ENCODE results near the gene ITSN2.
A peak's percentile ranks its signal among the peaks of the same experiment; 100 is the strongest.
"Not testable (repeated sequence)": the region's sequence is repeated elsewhere in the genome, so short reads cannot be mapped to it uniquely, and the experiment has no call there.

Gene ITSN2

GRCh38 chr2:24360050-24360962, at the start of gene ITSN2:
Gene ITSN2, minus strand, starts transcription at chr2:24360536. Its CDS starts 32,454 bp downstream, at chr2:24328082.
- peak; percentile 75 for DNase-seq

GRCh38 chr2:24409171-24409570, 48.8 kb upstream of the ITSN2 start:
- no peak for DNase-seq

- DNase-seq, result not testable (repeated sequence)
These were observed 48.4 kb upstream of the ITSN2 start for GRCh38 chr2:24408704-24409103.

- peak; percentile 43 for DNase-seq
These were observed 44.2 kb upstream of the ITSN2 start for GRCh38 chr2:24404491-24404921.

- no peak for DNase-seq
These were observed 43.5 kb upstream of the ITSN2 start for GRCh38 chr2:24403832-24404212.

- no peak for DNase-seq
These were observed 43.0 kb upstream of the ITSN2 start for GRCh38 chr2:24403168-24403831.

- no peak for DNase-seq
These were observed 42.1 kb upstream of the ITSN2 start for GRCh38 chr2:24402242-24403097.

- no peak for DNase-seq
These were observed 40.0 kb upstream of the ITSN2 start for GRCh38 chr2:24400207-24400907.

- no peak for DNase-seq
These were observed 39.3 kb upstream of the ITSN2 start for GRCh38 chr2:24399434-24400206.

- DNase-seq, result no peak
These were observed 34.7 kb upstream of the ITSN2 start for GRCh38 chr2:24394998-24395397.

- no peak for DNase-seq
These were observed 32.3 kb upstream of the ITSN2 start for GRCh38 chr2:24392542-24393059.

GRCh38 chr2:24385366-24385765, 25.0 kb upstream of the ITSN2 start:
- no peak for DNase-seq

- peak; percentile 57 for DNase-seq
These were observed 22.2 kb upstream of the ITSN2 start for GRCh38 chr2:24382363-24383073.

GRCh38 chr2:24380820-24381219, 20.5 kb upstream of the ITSN2 start:
- no peak for DNase-seq

- DNase-seq, result no peak
These were observed 15.2 kb upstream of the ITSN2 start for GRCh38 chr2:24375349-24376087.

- no peak for DNase-seq
These were observed 14.0 kb upstream of the ITSN2 start for GRCh38 chr2:24374301-24374700.

GRCh38 chr2:24372033-24372432, 11.7 kb upstream of the ITSN2 start:
- DNase-seq, result no peak

GRCh38 chr2:24365826-24366225, 5.5 kb upstream of the ITSN2 start:
- DNase-seq, result no peak

GRCh38 chr2:24365051-24365450, 4.7 kb upstream of the ITSN2 start:
- no peak for DNase-seq

GRCh38 chr2:24363301-24363700, 3.0 kb upstream of the ITSN2 start:
- no peak for DNase-seq

Measured in EL (cell line).